ENCODE data around the gene MAST4. TPM values are rescaled to one million over a fixed set of nuclear protein-coding genes. Genes with fewer than 3 reads are reported as not detected.
A peak's percentile ranks its signal among the peaks of the same experiment; 100 is the strongest.

The MAST4 gene
- total and polyA plus RNA-seq, 5 experiments from 2014 or later = 4.5 to 19.4 (median 10.3) TPM

- DNase-seq (no peak), ATAC-seq (no peak)
- Mint-ChIP-seq H3K36me3 (no peaks in the 10 kb centered on the region), H3K4me3 (no peak overlapping the region), H3K9me3 (no peaks in the 10 kb centered on the region), H3K4me1 (no peaks in the 10 kb centered on the region), H3K27me3 (peaks cover 3 to 15% (median 9%) of the 10 kb centered on the region in 5 donors), H3K27ac (no peak overlapping the region)
- POLR2A ChIA-PET = no interaction called here
Observed at GRCh38 chr5:66981266-66982055, 385.3 kb downstream of the MAST4 start.

GRCh38 chr5:66982056-66982387 is 385.8 kb downstream of the MAST4 start:
- POLR2A ChIA-PET = no interaction called here
- Mint-ChIP-seq H3K27me3 (peaks cover 3 to 15% (median 9%) of the 10 kb centered on the region in 5 donors), H3K4me3 (no peak overlapping the region), H3K36me3 (no peaks in the 10 kb centered on the region), H3K27ac (no peak overlapping the region), H3K9me3 (no peaks in the 10 kb centered on the region), H3K4me1 (no peaks in the 10 kb centered on the region)
- ATAC-seq = no peak
- no peak for DNase-seq

GRCh38 chr5:66982470-66982869 is 386.3 kb downstream of the MAST4 start:
- POLR2A ChIA-PET = no interaction called here
- no peak for ATAC-seq
- H3K27ac Mint-ChIP-seq = no peak overlapping the region
- no peak for DNase-seq
- H3K4me3 Mint-ChIP-seq = no peak overlapping the region
- no peaks in the 10 kb centered on the region for H3K9me3 Mint-ChIP-seq
- peaks cover 3 to 15% (median 9%) of the 10 kb centered on the region in 5 donors for H3K27me3 Mint-ChIP-seq
- no peaks in the 10 kb centered on the region for H3K36me3 Mint-ChIP-seq
- no peaks in the 10 kb centered on the region for H3K4me1 Mint-ChIP-seq

- Mint-ChIP-seq H3K4me3 (no peak overlapping the region), H3K4me1 (no peaks in the 10 kb centered on the region), H3K27ac (no peak overlapping the region), H3K9me3 (no peaks in the 10 kb centered on the region), H3K27me3 (peaks cover 3 to 9% (median 7%) of the 10 kb centered on the region in 5 donors), H3K36me3 (no peaks in the 10 kb centered on the region)
- DNase-seq (no peak), ATAC-seq (no peak)
- POLR2A ChIA-PET = no interaction called here
Observed at GRCh38 chr5:66985417-66985816, 389.2 kb downstream of the MAST4 start.

- Mint-ChIP-seq H3K27ac (no peak overlapping the region), H3K4me1 (no peaks in the 10 kb centered on the region), H3K36me3 (no peaks in the 10 kb centered on the region), H3K4me3 (no peak overlapping the region), H3K9me3 (no peaks in the 10 kb centered on the region), H3K27me3 (peaks cover 3 to 9% (median 7%) of the 10 kb centered on the region in 5 donors)
- ATAC-seq (no peak), DNase-seq (no peak)
- POLR2A ChIA-PET = no interaction called here
Observed at GRCh38 chr5:66986009-66986408, 389.8 kb downstream of the MAST4 start.

GRCh38 chr5:66986534-66986933 is 390.3 kb downstream of the MAST4 start:
- Mint-ChIP-seq H3K27me3 (peaks cover 3 to 9% (median 7%) of the 10 kb centered on the region in 5 donors), H3K4me1 (no peaks in the 10 kb centered on the region), H3K27ac (no peak overlapping the region), H3K36me3 (no peaks in the 10 kb centered on the region), H3K4me3 (no peak overlapping the region), H3K9me3 (no peaks in the 10 kb centered on the region)
- no peak for ATAC-seq
- no peak for DNase-seq
- POLR2A ChIA-PET = interaction anchor here (0.7 kb wide), 1 partner anchor 27 kb away, joined by 3 read pairs; no protein-coding TSS in a partner anchor

GRCh38 chr5:66987126-66987525 is 390.9 kb downstream of the MAST4 start:
- Mint-ChIP-seq H3K4me3 (no peak overlapping the region), H3K27me3 (peaks cover 3 to 9% (median 7%) of the 10 kb centered on the region in 5 donors), H3K36me3 (no peaks in the 10 kb centered on the region), H3K4me1 (no peaks in the 10 kb centered on the region), H3K27ac (no peak overlapping the region), H3K9me3 (no peaks in the 10 kb centered on the region)
- no peak for ATAC-seq
- POLR2A ChIA-PET = interaction anchor here (0.7 kb wide), 1 partner anchor 26 kb away, joined by 3 read pairs; no protein-coding TSS in a partner anchor
- DNase-seq = no peak

- H3K4me1 Mint-ChIP-seq = no peaks in the 10 kb centered on the region
- no peak overlapping the region for H3K27ac Mint-ChIP-seq
- no peak for ATAC-seq
- DNase-seq = no peak
- H3K36me3 Mint-ChIP-seq = no peaks in the 10 kb centered on the region
- POLR2A ChIA-PET = interaction anchor here (0.7 kb wide), 1 partner anchor 26 kb away, joined by 3 read pairs; no protein-coding TSS in a partner anchor
- H3K4me3 Mint-ChIP-seq = no peak overlapping the region
- no peaks in the 10 kb centered on the region for H3K9me3 Mint-ChIP-seq
- H3K27me3 Mint-ChIP-seq = peaks cover 2 to 9% (median 7%) of the 10 kb centered on the region in 5 donors
Observed at GRCh38 chr5:66987540-66987939, 391.3 kb downstream of the MAST4 start.

- Mint-ChIP-seq H3K4me3 (no peak overlapping the region), H3K4me1 (no peaks in the 10 kb centered on the region), H3K36me3 (no peaks in the 10 kb centered on the region), H3K27me3 (peaks cover 0 to 8% (median 7%) of the 10 kb centered on the region in 5 donors), H3K27ac (no peak overlapping the region), H3K9me3 (no peaks in the 10 kb centered on the region)
- POLR2A ChIA-PET = interaction anchor here (0.5 kb wide), 1 partner anchor 220 kb away, joined by 3 read pairs; no protein-coding TSS in a partner anchor
- ATAC-seq = peak; percentile 59 to 67
- DNase-seq = peak in 3 of 10 donors; percentile 41 to 48 (median 42)
Observed at GRCh38 chr5:66987949-66988838, 392.0 kb downstream of the MAST4 start.

GRCh38 chr5:66989286-66989685 is 393.1 kb downstream of the MAST4 start:
- Mint-ChIP-seq H3K4me1 (no peaks in the 10 kb centered on the region), H3K9me3 (no peaks in the 10 kb centered on the region), H3K27ac (no peak overlapping the region), H3K4me3 (no peak overlapping the region), H3K27me3 (no peaks in the 10 kb centered on the region), H3K36me3 (no peaks in the 10 kb centered on the region)
- POLR2A ChIA-PET = no interaction called here
- DNase-seq (no peak), ATAC-seq (no peak)

- POLR2A ChIA-PET = interaction anchor here (0.9 kb wide), 1 partner anchor 9 kb away, joined by 3 read pairs; no protein-coding TSS in a partner anchor
- H3K4me1 Mint-ChIP-seq = no peaks in the 10 kb centered on the region
- H3K27ac Mint-ChIP-seq = no peak overlapping the region
- no peak overlapping the region for H3K4me3 Mint-ChIP-seq
- H3K27me3 Mint-ChIP-seq = no peaks in the 10 kb centered on the region
- H3K36me3 Mint-ChIP-seq = no peaks in the 10 kb centered on the region
- ATAC-seq = no peak
- DNase-seq = no peak
- H3K9me3 Mint-ChIP-seq = no peaks in the 10 kb centered on the region
Observed at GRCh38 chr5:66989781-66990180, 393.6 kb downstream of the MAST4 start.

GRCh38 chr5:66991746-66992145 is 395.6 kb downstream of the MAST4 start:
- Mint-ChIP-seq H3K27ac (no peak overlapping the region), H3K36me3 (no peaks in the 10 kb centered on the region), H3K27me3 (no peaks in the 10 kb centered on the region), H3K9me3 (no peaks in the 10 kb centered on the region), H3K4me3 (no peak overlapping the region), H3K4me1 (no peaks in the 10 kb centered on the region)
- no peak for ATAC-seq
- no peak for DNase-seq
- POLR2A ChIA-PET = no interaction called here

- Mint-ChIP-seq H3K36me3 (no peaks in the 10 kb centered on the region), H3K4me3 (no peak overlapping the region), H3K9me3 (no peaks in the 10 kb centered on the region), H3K27ac (peak overlapping the region in 1 of 10 donors; percentile 45), H3K4me1 (no peaks in the 10 kb centered on the region), H3K27me3 (no peaks in the 10 kb centered on the region)
- POLR2A ChIA-PET = interaction anchor here (1.1 kb wide), 1 partner anchor 152 kb away, joined by 3 read pairs; no protein-coding TSS in a partner anchor
- DNase-seq (no peak), ATAC-seq (no peak)
Observed at GRCh38 chr5:66992547-66992946, 396.4 kb downstream of the MAST4 start.
